ENCODE results near the gene SLC25A25.

DNA sequence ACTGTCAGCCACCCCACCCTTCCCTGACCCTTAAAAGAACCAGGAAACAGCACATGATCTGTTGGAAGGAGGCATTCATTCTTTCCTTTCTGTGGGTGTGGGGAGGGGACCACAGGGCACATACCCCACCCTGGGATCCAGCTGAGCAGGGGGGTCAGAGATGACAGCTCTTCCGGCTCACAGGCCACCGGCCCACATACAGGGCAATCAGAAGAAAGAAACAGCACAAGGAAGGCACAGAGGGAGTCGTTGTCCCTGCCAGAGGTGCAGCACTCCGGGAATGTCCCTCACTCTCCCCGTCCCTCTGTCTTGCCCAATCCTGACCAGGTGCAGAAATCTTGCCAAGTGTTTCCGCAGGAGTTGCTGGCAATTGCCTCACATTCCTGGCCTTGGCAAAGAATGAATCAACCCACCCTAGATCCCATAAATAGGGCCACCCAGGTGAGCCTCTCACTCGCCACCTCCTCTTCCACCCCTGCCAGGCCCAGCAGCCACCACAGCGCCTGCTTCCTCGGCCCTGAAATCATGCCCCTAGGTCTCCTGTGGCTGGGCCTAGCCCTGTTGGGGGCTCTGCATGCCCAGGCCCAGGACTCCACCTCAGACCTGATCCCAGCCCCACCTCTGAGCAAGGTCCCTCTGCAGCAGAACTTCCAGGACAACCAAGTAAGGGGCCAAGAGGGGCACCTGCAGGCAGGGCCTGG is 81.1 kb downstream of the SLC25A25 start, which contains the start of gene LCN2:
- TF ChIP-seq, protein P1, sequence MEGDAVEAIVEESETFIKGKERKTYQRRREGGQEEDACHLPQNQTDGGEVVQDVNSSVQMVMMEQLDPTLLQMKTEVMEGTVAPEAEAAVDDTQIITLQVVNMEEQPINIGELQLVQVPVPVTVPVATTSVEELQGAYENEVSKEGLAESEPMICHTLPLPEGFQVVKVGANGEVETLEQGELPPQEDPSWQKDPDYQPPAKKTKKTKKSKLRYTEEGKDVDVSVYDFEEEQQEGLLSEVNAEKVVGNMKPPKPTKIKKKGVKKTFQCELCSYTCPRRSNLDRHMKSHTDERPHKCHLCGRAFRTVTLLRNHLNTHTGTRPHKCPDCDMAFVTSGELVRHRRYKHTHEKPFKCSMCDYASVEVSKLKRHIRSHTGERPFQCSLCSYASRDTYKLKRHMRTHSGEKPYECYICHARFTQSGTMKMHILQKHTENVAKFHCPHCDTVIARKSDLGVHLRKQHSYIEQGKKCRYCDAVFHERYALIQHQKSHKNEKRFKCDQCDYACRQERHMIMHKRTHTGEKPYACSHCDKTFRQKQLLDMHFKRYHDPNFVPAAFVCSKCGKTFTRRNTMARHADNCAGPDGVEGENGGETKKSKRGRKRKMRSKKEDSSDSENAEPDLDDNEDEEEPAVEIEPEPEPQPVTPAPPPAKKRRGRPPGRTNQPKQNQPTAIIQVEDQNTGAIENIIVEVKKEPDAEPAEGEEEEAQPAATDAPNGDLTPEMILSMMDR (IDR thresholded peaks at IDR 0.05; ENCODE audit: extremely low read depth in 1 of 2, insufficient read depth in 1 of 2, low read depth in 1 of 2, low read length in 2 of 2), result no peak
- TF ChIP-seq EZH2 (IDR thresholded peaks at IDR 0.05; ENCODE audit: borderline replicate concordance, low read depth, low read length, severe bottlenecking) (no peak), POLR2AphosphoS5 (IDR thresholded peaks at IDR 0.05; ENCODE audit: insufficient read depth, low read depth, low read length) (no peak), POLR2A (IDR thresholded peaks at IDR 0.05; ENCODE audit: low read depth, low read length) (no peak), JUN (IDR thresholded peaks at IDR 0.05; ENCODE audit: borderline replicate concordance, insufficient read depth, insufficient read length, low read depth) (no peak), GATA2 (IDR thresholded peaks at IDR 0.05; ENCODE audit: insufficient read depth, insufficient read length, low read depth, low read length) (no peak), FOS (IDR thresholded peaks at IDR 0.05; ENCODE audit: borderline replicate concordance, insufficient read depth, low read length) (no peak)
- TF ChIP-seq, protein P2, sequence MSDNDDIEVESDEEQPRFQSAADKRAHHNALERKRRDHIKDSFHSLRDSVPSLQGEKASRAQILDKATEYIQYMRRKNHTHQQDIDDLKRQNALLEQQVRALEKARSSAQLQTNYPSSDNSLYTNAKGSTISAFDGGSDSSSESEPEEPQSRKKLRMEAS (IDR thresholded peaks at IDR 0.05; ENCODE audit: insufficient read depth, insufficient read length), result no peak

All from endothelial cell of umbilical vein (primary cell).